Stromal cell of bone marrow (primary cell): ENCODE measurements around the gene IFFO2.

Experiments
- DNase-seq: peaks from one replicate; pipeline ENCODE4 v3.0.0-alpha.2; 2012; ENCODE audit warnings: low read depth

The IFFO2 gene

GRCh38 chr1:18950401-18951026 is 6.0 kb downstream of the IFFO2 start:
- no peak for DNase-seq

GRCh38 chr1:18949686-18950400 is 6.6 kb downstream of the IFFO2 start:
- no peak for DNase-seq

GRCh38 chr1:18948913-18949685 is 7.4 kb downstream of the IFFO2 start:
- no peak for DNase-seq

- DNase-seq: no peak
Observed at GRCh38 chr1:18948048-18948912, 8.2 kb downstream of the IFFO2 start.

- no peak for DNase-seq
Observed at GRCh38 chr1:18947570-18947969, 8.9 kb downstream of the IFFO2 start.

- no peak for DNase-seq
Observed at GRCh38 chr1:18946550-18947381, 9.7 kb downstream of the IFFO2 start.

- DNase-seq: no peak
Observed at GRCh38 chr1:18945401-18945849, 11.1 kb downstream of the IFFO2 start.

GRCh38 chr1:18944810-18945209 is 11.7 kb downstream of the IFFO2 start:
- DNase-seq: no peak

GRCh38 chr1:18943914-18944572 is 12.4 kb downstream of the IFFO2 start:
- DNase-seq: no peak

- DNase-seq: no peak
Observed at GRCh38 chr1:18943162-18943561, 13.3 kb downstream of the IFFO2 start.

- no peak for DNase-seq
Observed at GRCh38 chr1:18942340-18942739, 14.1 kb downstream of the IFFO2 start.

- peak; percentile 81 for DNase-seq
Observed at GRCh38 chr1:18941221-18942141, 15.0 kb downstream of the IFFO2 start.

GRCh38 chr1:18940303-18941020 is 16.0 kb downstream of the IFFO2 start:
- no peak for DNase-seq

GRCh38 chr1:18939398-18940302 is 16.8 kb downstream of the IFFO2 start:
- DNase-seq: no peak

GRCh38 chr1:18938707-18939070 is 17.8 kb downstream of the IFFO2 start:
- DNase-seq: no peak

GRCh38 chr1:18938008-18938706 is 18.3 kb downstream of the IFFO2 start:
- DNase-seq: no peak

GRCh38 chr1:18937539-18937938 is 18.9 kb downstream of the IFFO2 start:
- no peak for DNase-seq
